GM18502 (cell line): ENCODE measurements around the gene CPT1B.
"Not testable (repeated sequence)": the region's sequence is repeated elsewhere in the genome, so short reads cannot be mapped to it uniquely, and the experiment has no call there.

Experiments used
- ATAC-seq: cut with Tn5 transposase; IDR thresholded peaks from one replicate; pipeline ENCODE4 v1.9.1; 2021; ENCODE audit warnings: mild to moderate bottlenecking; ENCODE audit not compliant: unreplicated experiment, poor library complexity

Gene CPT1B

DNA sequence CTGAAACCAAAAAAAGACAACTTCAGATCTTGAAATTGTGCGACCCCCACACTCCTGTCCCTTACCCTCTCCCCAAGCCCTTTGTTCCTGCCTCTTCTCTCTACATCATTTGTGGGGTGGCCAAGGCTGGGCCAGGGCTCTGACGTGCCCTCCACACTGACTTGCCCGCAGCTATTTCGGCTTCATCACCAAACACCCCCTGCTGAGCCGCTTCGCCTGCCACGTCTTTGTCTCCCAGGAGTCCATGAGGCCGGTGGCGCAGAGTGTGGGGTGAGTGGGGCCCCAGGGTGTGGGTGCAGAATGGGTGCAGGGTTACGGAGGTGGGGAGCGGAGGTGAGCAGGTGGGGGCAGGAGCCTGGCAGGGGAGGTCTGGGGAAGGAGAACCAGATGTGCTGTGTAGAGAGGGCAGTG, 31.8 kb upstream of the CPT1B start:
- ATAC-seq = no peak

DNA sequence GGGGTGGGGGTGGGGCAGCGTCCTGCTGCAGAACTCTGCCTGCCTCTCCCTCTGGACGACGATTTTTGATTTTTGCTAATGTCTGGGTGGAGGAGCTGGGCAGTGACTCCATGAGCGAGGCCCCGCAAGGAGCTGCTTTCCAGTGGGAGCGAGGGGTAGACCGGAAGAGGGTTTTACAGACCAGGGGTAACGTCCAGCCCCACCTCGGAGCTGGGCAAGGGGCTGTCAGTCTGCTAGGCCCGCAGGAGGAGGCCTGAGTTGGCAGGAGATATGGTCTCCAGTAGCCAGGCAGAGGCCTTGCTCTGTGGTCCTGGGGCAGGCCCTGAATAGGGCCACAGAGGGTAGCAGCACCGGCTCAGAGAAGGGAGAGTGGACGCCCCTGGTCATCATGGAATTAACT, 31.4 kb upstream of the CPT1B start:
- no peak for ATAC-seq

DNA sequence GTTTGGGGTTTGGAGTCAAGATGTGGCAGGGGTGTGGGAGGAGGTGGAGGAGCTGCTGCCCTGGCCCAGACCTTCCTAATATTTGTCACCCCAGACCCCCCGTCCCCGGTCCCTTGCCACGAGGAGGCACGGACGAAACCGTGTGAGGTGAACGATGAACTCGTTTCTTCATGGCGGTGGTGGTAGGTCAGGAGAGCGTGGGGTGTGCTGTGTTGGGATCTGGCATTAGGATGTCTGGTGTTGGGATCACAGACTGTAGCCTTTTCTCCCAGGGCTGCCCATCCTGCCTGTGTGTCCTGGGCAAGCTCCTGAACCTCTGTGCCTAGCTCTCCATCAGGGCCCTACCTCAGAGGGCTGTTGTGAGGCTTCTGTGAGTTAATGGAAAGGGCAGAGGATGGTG, 30.8 kb upstream of the CPT1B start:
- no peak for ATAC-seq

DNA sequence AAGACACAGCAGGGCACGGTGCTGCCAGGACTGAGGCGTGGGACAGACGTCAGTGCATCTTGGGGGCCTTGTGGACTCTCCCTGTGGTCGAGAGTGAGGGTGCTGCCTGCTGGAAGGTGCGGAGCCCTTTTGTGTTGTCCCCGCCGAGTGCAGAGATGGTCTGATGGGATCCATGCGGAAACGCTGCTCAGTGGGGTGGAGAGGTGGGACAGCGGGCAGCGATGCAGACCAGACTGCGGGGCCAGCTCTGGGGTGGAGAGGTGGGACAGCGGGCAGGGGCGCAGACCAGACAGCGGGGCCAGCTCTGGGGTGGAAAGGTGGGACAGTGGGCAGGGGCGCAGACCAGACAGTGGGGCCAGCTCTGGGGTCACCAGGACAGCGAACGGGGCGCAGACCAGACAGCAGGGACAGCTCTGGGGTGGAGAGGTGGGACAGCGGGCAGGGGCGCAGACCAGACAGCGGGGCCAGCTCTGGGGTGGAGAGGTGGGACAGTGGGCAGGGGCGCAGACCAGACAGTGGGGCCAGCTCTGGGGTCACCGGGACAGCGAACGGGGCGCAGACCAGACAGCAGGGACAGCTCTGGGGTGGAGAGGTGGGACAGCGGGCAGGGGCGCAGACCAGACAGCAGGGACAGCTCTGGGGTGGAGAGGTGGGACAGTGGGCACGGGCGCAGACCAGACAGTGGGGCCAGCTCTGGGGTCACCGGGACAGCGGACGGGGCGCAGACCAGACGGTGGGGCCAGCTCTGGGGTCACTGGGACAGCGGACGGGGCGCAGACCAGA, 30.0 kb upstream of the CPT1B start:
- ATAC-seq = not testable (repeated sequence)

DNA sequence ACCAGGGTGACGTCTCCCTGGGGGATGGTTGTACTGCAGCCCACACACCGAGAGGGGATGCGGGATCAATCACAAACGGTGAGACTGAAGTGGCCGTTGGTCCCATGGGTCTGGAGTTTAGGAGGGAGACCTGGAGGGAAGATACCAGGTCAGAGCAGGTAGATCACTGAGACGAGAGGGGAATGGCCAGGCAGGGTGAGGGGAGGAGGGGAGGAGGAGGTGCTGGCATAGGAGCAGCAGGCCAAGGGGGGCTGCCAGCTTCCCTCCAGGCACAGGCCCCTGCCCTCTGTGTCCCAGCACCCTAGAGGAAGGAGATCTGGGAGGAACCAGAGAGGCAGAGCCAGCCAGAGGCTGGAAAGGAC, 29.4 kb upstream of the CPT1B start:
- ATAC-seq = no peak

DNA sequence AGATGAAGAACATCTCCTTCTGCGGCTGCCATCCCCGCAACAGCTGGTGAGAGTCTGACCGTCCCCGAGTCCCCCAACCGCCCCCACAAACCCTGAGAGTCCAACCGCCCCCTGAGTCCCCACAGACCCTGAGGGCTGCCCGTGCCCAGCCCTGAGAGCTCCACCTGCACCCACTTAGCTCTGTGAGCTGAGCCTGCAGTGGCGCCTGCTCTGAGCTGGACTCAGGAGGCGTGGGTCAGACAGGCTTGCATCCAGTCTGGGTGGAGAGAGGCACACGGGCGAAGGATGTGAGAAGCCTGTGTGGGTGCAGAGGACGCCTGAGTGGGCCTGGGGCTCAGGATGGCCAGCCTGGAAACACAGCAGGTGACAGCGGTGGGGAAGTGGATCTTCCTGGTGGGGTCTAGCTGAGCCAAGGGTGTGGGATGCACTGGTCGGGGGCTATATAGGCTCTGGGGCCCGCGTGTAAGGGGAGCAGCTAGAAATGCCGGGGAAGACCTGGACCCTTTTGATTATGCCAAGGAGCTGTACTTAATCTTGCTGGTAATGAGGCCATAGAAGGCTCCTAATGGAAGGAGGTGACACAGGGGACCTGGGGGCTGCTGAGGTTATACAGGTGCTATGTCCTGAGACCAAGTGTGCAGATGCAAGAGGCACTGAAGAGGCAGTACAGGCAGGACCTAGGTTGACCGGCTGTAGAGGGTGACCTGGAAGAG, 28.9 kb upstream of the CPT1B start:
- no peak for ATAC-seq

DNA sequence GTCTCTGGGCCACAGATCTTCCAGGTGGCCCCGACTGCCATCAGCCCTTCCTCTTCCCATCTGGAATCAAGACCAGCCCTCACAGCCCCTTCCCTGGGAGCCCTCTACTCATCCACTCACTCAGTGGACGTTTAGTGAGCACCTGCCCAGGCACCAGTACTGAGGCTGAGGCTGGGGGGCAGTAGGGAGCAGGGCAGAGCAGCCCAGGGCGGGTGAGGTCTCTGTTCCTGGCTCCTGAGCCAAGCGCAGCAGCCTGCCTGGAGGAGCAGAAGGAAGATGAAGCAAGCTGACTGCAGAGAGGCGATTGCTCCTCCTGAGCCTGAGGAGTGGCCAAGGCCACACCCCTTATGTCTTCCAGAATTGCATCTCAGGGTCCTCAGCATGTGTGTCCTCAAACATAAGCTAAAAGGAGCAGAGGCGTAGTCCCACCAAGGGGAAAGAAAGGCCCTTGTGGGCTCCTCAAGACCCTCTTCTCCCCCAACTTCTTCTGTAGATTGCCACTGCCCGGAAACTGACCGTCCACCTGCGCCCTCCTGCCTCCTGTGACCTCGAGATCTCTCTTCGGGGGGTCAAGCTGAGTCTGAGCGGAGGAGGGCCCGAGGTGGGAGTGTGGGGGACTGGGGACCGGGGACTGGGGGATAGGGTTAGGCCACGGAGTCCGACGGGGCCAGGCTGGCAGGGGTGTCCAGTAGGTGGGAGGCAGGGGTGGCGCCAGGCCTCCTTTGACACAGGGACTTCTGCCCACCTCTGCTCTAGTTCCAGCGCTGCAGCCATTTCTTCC, 28.1 kb upstream of the CPT1B start:
- no peak for ATAC-seq

DNA sequence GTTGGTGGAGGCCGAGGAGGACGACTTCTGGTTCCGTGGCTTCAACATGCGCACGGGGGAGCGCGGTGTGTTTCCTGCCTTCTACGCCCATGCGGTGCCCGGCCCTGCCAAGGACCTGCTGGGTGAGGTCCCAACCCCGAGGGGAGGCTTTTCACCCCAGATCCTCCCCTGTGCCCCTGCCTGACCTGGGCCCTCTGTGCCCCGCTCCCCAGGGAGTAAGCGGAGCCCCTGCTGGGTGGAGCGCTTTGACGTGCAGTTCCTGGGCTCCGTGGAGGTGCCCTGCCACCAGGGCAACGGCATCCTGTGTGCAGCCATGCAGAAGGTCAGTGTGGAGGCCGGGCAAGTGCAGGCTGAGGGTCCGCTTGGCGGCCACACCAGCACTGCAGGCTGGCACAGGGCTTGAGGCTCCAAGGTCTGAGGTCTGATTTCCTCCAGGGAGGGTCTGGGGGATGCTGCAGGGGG, 27.4 kb upstream of the CPT1B start:
- no peak for ATAC-seq

DNA sequence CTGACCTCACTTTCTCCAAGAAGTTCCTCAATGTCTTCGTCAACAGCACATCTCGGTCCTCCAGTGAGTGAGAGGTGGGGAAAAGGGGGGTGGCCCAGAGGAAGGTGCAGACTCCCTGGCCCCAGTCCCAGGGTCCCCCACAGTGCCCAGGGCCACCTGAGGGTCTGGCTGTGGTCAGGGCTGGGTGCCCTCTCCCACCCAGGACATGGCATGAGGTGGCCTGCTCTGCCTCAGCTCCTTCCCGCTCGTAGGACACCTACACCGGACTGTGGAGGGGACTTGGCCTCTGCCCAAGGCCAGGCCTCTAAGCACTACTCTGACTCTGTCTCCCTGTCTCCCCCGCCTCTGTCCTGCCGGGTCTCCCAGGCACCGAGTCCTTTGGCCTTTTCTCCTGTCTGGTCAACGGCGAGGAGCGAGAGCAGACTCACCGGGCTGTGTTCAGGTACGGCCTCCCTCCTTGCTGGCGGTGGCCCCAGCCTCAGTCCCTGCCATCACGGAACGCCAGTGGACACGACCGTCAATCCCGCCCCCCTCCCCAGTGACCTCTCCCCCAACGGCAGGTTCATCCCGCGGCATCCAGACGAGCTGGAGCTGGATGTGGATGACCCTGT, 26.9 kb upstream of the CPT1B start:
- no peak for ATAC-seq

DNA sequence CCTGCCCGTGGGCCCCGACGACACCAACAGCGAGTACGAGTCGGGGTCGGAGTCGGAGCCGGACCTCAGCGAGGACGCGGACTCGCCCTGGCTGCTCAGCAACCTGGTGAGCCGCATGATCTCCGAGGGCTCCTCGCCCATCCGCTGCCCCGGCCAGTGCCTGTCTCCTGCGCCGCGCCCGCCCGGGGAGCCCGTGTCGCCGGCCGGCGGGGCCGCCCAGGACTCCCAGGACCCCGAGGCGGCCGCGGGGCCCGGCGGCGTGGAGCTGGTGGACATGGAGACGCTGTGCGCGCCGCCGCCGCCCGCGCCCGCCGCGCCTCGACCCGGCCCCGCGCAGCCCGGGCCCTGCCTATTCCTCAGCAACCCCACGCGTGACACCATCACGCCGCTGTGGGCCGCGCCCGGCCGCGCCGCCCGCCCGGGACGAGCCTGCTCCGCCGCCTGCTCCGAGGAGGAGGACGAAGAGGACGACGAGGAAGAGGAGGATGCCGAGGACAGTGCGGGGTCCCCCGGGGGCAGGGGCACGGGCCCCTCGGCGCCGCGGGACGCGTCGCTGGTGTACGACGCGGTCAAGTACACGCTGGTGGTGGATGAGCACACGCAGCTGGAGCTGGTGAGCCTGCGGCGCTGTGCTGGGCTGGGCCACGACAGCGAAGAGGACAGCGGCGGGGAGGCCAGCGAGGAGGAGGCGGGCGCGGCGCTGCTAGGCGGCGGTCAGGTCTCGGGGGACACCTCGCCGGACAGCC, 26.2 kb upstream of the CPT1B start:
- no peak for ATAC-seq

DNA sequence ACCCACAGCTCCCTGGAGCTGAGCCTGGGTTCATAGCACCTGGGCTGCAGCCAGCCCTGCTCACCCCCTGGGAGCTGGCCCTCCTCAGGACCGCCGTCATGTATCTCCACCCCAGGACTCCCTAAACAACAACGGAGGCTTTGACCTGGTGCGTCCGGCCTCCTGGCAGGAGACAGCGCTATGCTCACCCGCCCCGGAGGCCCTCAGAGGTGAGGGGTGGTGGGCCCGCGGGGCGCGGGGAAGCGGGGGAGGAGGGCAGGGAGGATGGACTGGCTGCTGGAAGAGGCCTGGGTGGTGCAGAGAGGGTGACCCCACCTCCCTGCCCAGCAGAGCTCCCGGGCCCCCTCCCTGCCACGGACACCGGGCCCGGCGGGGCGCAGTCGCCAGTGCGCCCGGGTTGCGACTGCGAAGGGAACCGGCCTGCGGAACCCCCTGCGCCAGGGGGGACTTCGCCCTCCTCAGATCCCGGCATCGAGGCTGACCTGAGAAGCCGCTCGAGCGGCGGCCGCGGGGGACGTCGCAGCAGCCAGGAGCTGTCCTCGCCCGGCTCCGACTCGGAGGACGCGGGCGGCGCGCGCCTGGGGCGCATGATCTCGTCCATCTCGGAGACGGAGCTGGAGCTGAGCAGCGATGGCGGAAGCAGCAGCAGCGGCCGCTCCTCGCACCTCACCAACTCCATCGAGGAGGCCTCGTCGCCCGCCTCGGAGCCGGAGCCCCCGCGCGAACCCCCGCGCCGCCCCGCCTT, 25.5 kb upstream of the CPT1B start:
- ATAC-seq = no peak

DNA sequence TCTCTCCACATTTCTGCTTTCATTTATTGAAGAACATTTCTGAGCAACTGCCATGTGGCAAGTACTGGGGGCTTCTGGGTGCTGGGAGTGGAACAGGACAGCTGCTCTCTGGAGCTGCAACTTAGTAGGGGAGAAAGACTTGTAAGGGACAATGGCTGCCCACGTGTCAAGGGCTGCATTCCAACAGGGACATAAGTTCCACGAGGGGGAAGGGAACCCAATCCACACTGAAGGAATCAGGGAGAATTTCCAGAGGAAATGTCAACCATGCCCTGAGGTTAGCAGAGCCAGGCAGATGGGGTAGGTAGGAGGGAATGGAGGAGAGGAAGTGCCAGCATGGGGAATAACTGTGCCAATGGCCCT, 24.1 kb upstream of the CPT1B start:
- ATAC-seq = no peak

DNA sequence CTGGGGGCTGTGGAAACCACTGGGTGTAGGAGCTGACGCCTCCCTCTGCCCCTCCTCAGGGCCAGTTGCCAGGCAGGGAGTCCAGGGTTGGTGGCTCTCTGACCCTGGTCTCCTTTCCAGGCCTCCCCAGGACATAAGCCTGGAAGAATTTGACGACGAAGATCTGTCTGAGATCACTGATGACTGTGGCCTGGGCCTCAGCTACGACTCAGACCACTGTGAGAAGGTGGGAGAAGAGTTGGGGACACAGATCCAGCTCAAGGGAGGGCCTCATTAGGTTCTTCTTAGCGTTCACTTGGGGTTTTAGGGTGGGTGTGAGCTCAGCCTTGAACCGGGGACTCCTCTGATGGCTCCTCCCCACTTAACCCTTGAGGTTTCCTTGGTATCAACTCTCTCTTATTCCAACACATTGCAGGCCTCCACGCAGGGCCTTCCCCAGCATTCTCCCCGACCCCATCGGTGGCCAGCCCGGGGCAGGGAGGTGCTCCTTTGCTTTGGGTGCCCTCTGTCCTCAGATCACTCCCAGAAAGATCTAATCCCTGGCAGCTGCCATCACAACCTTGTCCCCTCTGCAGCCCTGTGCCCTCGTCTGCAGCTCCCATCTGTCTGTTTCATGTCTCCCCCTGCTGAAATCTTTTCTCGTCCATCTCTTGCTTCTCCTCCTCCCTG, 23.6 kb upstream of the CPT1B start:
- ATAC-seq = no peak

DNA sequence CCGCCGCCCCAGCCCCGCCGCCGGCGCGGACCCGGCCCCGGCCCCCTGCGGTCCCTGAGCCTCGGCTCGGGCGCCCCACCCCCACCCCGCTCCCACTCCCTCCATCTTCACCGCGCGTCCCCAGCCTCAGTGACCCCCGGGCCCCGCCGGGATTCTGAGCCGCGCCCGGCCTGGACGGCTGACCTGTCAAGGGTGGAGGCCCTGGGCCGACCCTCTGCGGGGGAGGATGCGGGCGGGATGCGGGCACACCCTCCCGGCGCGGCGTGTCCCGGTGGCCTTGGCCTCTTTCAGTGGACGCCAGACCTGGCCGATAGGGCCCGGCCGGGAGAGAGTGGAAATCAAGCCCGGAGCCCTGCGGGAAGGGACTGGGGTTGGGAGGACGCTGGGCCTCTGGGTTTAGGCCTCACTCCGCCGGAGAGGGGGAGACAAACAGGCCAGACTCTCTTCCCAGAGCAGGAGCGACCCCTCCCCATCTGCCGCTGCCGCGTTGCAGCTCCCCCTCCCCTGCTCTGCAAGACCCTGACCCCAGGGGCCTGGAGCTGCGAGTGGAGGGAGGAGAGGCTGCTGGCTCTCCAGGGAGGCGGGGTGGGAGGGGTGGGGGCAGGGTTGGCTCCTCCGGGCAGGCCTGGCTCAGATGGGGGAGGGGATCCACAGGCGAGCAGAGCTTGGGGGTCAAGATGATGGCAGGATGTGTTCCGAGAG, 22.9 kb upstream of the CPT1B start:
- ATAC-seq = no peak

DNA sequence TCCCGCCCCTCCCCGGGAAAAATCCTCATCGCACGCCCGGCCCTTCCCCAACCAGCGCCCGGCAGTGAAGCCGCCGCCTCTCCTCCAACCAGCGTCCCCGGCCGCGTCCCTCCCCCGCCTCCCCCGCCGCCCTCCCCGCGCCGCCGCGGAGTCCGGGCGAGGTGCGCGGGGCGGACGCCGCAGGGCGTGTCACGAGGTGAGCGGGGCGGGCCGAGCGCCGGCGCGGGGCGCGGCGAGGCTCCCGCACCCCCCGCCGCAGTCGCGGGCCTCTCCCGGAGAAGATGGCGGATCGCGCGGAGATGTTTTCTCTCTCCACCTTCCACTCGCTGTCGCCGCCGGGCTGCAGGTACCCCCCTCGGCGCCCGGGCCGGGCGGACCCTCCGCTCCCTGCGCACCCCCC, 22.3 kb upstream of the CPT1B start, which contains the start of gene MAPK8IP2:
Gene MAPK8IP2, plus strand, starts transcription at position 256 of the 400 bp plus-strand sequence. Its CDS starts 26 bp downstream, at position 282.
- ATAC-seq = no peak

DNA sequence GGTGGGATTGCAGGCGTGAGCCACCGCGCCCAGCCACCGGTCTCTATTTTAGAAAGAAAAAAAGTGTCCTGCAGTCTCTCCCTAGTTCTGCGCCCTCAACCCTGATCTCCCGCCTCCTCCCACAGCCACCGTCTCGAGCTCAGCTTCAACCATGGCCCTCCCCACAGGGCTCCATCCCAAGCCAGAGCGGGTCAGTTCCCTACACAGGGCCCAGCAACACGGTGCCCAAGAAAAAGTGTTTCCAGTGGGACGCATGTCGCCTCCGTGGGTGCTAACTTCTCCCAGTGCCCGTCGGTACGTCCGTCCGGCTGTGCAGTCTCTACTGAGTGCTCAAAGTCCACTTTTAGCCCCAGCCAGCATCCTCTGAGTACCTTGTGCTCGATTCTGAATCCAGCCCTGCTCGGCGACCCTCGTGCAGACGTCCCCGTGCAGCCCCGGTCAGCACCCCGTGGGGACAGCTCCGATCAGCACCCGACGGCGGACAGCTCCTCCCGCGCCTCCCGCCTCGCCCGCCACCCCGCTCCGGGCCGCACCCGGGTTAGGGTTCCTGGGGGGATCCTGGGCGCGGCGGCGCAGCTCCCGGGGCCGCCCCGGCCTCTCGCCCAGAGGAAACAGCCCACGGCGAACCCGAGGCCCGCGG, 21.7 kb upstream of the CPT1B start:
- no peak for ATAC-seq

DNA sequence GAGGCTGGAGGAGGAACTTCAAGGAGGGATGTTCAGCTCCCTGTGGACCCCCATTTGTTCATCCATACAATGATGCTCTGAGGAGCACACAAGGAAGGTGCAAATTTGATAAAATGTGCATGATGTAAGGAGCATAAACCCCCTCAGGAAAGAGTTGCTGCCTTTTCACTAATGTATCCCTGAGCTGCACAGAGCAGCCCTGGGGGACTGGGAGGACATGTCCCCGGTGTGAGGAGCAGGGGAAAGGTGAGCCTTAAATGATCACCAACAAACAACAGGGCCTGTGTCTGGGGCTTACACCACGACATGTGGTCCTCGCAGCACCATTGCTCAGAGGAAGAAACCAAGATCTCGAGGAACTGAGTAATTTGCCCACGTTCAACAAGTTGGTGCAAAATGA, 18.9 kb upstream of the CPT1B start:
- no peak for ATAC-seq

DNA sequence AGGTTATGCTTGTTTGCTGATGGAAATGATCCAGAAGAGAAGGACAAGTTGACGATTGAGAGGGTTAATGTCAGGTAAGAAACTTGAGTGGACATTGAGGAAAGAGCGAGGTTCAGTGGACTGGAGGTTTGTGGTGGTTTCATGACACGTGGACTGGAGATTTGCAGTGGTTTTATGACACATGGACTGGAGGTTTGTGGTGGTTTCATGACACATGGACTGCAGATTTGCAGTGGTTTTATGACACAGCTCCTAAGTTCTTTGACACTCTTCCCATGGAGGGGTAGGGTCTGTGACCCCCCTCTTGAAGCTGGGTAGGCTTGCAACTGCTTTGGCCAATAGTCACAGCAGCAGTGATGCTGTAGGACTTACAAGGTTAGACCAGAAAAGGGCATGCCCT, 17.0 kb upstream of the CPT1B start:
- no peak for ATAC-seq
